Muscle of leg (tissue), 11 donors: ENCODE data around the gene OR6S1. TPM values are rescaled to one million over a fixed set of nuclear protein-coding genes. Genes with fewer than 3 reads are reported as not detected.

Experiments used
- DNase-seq: peaks from one replicate; pipeline ENCODE4 v3.0.0; 2013
- H3K27ac ChIP-seq: one replicate; pipeline ENCODE4 v1.5.1; 2013; ENCODE audit warnings: mild to moderate bottlenecking, low read length, control low read depth
- H3K27me3 ChIP-seq: one replicate; pipeline ENCODE4 v1.6.1; 2013; ENCODE audit warnings: low read length; ENCODE audit not compliant: control insufficient read depth, insufficient read depth
- H3K36me3 ChIP-seq: one replicate; pipeline ENCODE4 v1.6.1; 2013; ENCODE audit warnings: low read length; ENCODE audit not compliant: control insufficient read depth, insufficient read depth
- H3K4me1 ChIP-seq: one replicate; pipeline ENCODE4 v1.6.1; 2013; ENCODE audit warnings: low read length; ENCODE audit not compliant: control insufficient read depth, insufficient read depth
- H3K4me3 ChIP-seq: one replicate; pipeline ENCODE4 v1.5.1; 2013; ENCODE audit warnings: low read length, control low read depth
- H3K9me3 ChIP-seq: replicated peaks from 2 replicates; pipeline ENCODE4 v1.6.1; 2013; ENCODE audit warnings: low read depth, low read length; ENCODE audit not compliant: control insufficient read depth
- WGBS: methylation state at CpG from one replicate; pipeline ENCODE4 v1.1.5; 2013; ENCODE audit warnings: missing lambda C conversion rate; ENCODE audit not compliant: insufficient coverage; 5-methylcytosine and 5-hydroxymethylcytosine counted together
- polyA plus RNA-seq, 8 donors: library from polyadenylated mRNA; unstranded; fragments of 120-200 nt; gene quantifications; one replicate each; pipeline versions ENCODE4 v1.2.1 to v1.2.3, GENCODE V29; 2013; ENCODE audit warnings: inconsistent platforms in 1 of 8, low replicate concordance in 1 of 8; ENCODE audit not compliant: insufficient read length in 8 of 8, insufficient read depth in 1 of 8
- total RNA-seq: library from RNA; stranded (reverse); fragments of 120-200 nt; gene quantifications from one replicate; pipeline ENCODE4 v1.2.4, GENCODE V29; 2013

Gene OR6S1
- total and polyA plus RNA-seq, 9 donors, result not detected

- peaks cover 2% of the 10 kb centered on the region for H3K4me1 ChIP-seq
- no peaks in the 10 kb centered on the region for H3K9me3 ChIP-seq
- 60% methylated on average over 4 of the region's 4 CpGs for WGBS
- DNase-seq, result no peak
- no peaks in the 10 kb centered on the region for H3K27me3 ChIP-seq
- no peak overlapping the region for H3K27ac ChIP-seq
- H3K36me3 ChIP-seq, result no peaks in the 10 kb centered on the region
- H3K4me3 ChIP-seq, result no peak overlapping the region
Observed at GRCh38 chr14:20611277-20611676, 30.2 kb downstream of the OR6S1 start.

DNA sequence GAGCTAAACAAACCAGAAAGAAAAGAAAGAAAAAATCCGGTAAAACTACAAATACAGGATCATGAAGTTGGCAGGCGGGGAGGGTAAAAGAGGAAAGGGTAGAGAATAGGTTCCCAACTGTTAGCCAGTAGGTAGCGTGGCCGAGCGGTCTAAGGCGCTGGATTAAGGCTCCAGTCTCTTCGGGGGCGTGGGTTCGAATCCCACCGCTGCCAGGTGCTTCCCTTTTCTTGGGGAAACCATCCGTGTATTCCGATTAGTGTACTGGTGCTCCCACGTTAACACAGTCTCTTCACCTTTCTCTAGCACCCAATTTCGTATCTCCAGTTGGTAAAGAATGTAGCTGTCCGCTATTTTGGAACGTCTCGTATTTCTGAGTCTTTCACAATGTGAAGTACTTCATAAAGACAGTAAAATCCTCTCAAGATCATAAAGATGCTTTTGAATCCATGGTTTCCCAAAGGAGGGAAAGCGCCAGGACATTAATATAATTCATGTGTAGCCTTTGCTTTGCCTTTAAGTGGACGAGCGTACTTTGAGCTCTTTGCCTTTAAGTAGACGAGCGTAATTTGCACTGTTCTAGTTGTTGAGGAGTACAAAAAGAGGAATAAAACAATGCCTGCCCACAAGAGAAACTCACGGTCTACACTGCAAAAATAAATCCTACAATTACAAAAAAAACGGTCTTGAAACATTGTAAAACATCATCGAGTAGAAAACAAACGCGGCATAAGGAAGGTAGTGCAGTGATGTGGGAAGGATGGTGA lies 31.3 kb downstream of the OR6S1 start:
- Histone ChIP-seq H3K27ac (no peak overlapping the region), H3K4me3 (peak overlapping the region; percentile 66), H3K27me3 (no peaks in the 10 kb centered on the region), H3K4me1 (peaks cover 2% of the 10 kb centered on the region), H3K36me3 (no peaks in the 10 kb centered on the region), H3K9me3 (no peaks in the 10 kb centered on the region)
- 4% methylated on average over 10 of the region's 27 CpGs for WGBS
- DNase-seq, result peak; percentile 80

DNA sequence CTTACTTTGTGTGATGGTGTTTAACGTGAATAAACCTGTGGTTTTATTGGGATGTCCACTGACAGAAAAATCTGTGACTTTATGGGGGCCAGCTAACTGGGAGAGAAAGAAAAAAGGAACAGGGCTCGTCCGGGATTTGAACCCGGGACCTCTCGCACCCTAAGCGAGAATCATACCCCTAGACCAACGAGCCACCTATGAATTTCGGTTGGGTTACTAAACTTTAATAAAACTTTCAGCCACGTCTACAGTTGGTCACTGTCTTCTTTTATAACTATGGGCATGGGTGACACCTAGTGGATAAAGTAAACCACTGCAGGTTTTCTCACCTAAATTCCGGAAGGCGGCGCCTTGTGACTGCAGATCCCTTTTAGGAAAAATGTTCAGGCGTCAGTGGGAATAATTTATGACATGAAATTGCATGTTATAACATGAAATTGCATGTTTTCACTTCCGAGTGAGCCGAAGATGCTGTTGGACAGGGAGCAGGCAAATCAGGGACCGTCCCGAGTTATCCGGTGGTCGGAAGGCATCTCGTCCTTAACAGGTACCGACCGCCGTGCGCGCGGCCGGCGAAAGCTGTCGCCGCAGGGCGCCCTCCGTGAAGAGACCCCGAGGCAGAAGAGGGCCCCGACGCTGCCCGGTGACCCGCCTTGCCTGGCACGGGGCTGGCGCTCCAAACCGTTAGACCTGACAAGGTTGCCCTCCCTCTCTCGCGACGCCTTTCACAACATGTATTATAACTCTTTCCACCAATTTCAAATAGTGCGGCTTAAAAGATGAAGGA lies 32.1 kb downstream of the OR6S1 start:
- H3K4me3 ChIP-seq, result peak overlapping the region; percentile 66
- no peak overlapping the region for H3K27ac ChIP-seq
- H3K4me1 ChIP-seq, result peaks cover 2% of the 10 kb centered on the region
- peak; percentile 95 for DNase-seq
- 0% methylated on average over 24 of the region's 44 CpGs for WGBS
- H3K36me3 ChIP-seq, result no peaks in the 10 kb centered on the region
- no peaks in the 10 kb centered on the region for H3K9me3 ChIP-seq
- H3K27me3 ChIP-seq, result no peaks in the 10 kb centered on the region

DNA sequence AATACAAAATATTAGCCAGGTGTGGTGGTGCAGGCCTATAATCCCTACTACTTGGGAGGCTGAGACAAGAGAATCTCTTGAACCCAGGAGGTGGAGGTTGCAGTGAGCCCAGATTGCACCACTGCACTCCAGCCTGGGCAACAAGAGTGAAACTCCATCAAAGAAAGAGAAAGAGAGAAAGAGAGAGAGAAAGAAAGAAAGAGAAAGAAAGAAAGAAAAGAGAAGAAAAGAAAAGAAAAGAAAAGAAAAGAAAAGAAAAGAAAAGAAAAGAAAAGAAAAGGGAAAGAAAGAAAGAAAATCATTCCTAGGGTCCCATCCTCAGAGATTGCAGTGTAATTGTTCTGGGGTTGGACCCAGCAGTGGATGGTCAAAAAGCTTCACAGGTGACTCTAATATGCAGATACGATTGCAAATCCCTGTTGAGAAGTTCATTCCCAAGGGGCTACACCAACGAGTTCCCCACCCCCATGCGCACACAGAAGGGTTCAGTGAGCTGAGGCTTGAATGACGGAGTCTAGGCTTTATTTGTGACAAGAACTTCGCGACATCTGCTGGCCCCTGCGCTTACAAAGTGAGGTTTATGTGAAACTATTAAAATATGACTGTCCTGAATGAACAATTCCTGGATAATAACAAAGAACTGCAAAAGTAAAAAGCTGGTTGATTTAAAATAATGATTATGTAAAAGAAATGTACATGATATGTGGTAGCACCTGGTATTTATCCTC lies 32.9 kb downstream of the OR6S1 start:
- no peaks in the 10 kb centered on the region for H3K36me3 ChIP-seq

GRCh38 chr14:20607617-20608016 lies 33.9 kb downstream of the OR6S1 start:
- no peaks in the 10 kb centered on the region for H3K36me3 ChIP-seq
- no peak overlapping the region for H3K4me3 ChIP-seq
- H3K27ac ChIP-seq, result no peak overlapping the region
- peaks cover 7% of the 10 kb centered on the region for H3K4me1 ChIP-seq
- DNase-seq, result no peak
- WGBS, result no CpG with 5 or more reads among the region's 5 CpGs
- no peaks in the 10 kb centered on the region for H3K27me3 ChIP-seq
- H3K9me3 ChIP-seq, result no peaks in the 10 kb centered on the region

More for the DNA sequence above, 32.9 kb downstream of the OR6S1 start:
- no peak for DNase-seq
- H3K27ac ChIP-seq, result no peak overlapping the region
- H3K27me3 ChIP-seq, result no peaks in the 10 kb centered on the region
- no peaks in the 10 kb centered on the region for H3K9me3 ChIP-seq
- H3K4me1 ChIP-seq, result peaks cover 7% of the 10 kb centered on the region
- WGBS, result 38% methylated on average over 1 of the region's 7 CpGs
- no peak overlapping the region for H3K4me3 ChIP-seq

GRCh38 chr14:20606902-20607242 lies 34.6 kb downstream of the OR6S1 start:
- Histone ChIP-seq H3K27me3 (no peaks in the 10 kb centered on the region), H3K9me3 (no peaks in the 10 kb centered on the region), H3K27ac (no peak overlapping the region), H3K4me3 (no peak overlapping the region), H3K4me1 (peaks cover 7% of the 10 kb centered on the region), H3K36me3 (no peaks in the 10 kb centered on the region)
- DNase-seq, result no peak
- no CpG with 5 or more reads among the region's 2 CpGs for WGBS

DNA sequence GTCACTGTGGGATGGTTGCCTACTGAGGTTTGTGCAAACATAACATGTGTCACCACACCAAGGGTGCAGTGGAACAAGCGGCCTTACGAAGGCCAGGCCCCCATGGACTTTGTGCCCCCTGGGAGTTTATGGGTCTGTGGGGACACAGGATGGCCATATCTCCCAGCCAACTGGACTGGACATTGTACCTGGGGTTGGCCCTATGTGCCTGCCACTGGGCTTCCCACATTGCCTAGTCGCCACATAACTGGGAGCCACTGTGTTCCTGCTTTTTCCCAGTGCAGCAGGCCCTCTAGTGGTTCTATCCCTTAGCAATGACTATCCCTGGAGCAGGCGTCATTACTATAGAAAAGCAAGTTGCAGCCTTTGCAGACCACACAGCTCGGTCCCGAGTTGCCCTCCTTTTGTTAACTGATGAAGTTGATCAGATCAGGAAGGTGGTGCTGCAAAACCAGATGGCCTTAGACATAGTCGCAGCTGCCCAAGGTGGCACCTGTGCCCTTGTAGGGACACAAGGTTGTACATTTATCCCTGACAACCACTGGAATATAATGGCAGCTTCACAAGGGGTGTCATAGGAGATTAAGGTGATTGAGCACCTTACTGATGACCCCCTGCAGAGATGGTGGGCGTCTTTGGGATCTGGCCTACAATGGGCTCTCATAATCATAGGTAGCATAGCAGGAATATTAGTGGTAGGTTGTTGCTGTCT lies 35.1 kb downstream of the OR6S1 start:
- H3K27ac ChIP-seq, result no peak overlapping the region
- no peak for DNase-seq
- H3K36me3 ChIP-seq, result no peaks in the 10 kb centered on the region
- no peak overlapping the region for H3K4me3 ChIP-seq
- H3K9me3 ChIP-seq, result no peaks in the 10 kb centered on the region
- H3K4me1 ChIP-seq, result peaks cover 7% of the 10 kb centered on the region
- WGBS, result 29% methylated on average over 8 of the region's 8 CpGs
- H3K27me3 ChIP-seq, result no peaks in the 10 kb centered on the region

- Histone ChIP-seq H3K27ac (no peak overlapping the region), H3K9me3 (no peaks in the 10 kb centered on the region), H3K4me1 (peaks cover 7% of the 10 kb centered on the region), H3K4me3 (no peak overlapping the region), H3K27me3 (no peaks in the 10 kb centered on the region), H3K36me3 (no peaks in the 10 kb centered on the region)
- WGBS, result 77% methylated on average over 13 of the region's 13 CpGs
- peak; percentile 55 for DNase-seq
Observed at GRCh38 chr14:20603813-20604690, 37.4 kb downstream of the OR6S1 start.

GRCh38 chr14:20602583-20602982 lies 38.9 kb downstream of the OR6S1 start:
- Histone ChIP-seq H3K4me3 (no peak overlapping the region), H3K27me3 (no peaks in the 10 kb centered on the region), H3K4me1 (peaks cover 7% of the 10 kb centered on the region), H3K9me3 (no peaks in the 10 kb centered on the region), H3K27ac (no peak overlapping the region), H3K36me3 (no peaks in the 10 kb centered on the region)
- DNase-seq, result no peak
- 87% methylated on average over 6 of the region's 9 CpGs for WGBS
